ENCODE data around the gene SAPCD2.

The SAPCD2 gene

GRCh38 chr9:137014166-137014565 is 56.2 kb downstream of the SAPCD2 start:
- no peak for DNase-seq

DNA sequence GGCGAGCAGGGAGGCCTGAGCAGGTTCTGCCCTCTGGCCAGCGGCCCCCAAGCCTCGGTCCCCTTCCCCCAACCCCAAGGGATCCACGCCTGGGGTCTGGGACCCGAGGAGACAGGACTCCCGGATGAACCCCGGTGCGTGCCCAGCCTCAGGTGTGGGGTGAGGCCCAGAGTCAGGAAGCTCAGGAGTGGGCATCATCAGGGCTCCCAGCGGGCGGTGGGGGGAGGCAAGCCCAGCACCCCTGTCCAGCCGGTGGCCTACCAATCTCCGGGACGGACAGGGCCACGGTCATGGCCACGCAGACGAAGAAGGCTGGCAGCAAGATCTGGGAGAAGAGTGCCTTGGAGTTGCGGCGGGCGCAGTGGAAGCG is 56.8 kb downstream of the SAPCD2 start:
- DNase-seq, result no peak

- DNase-seq, result no peak
These were observed 57.4 kb downstream of the SAPCD2 start for GRCh38 chr9:137012694-137013570.

Measured in eye (tissue), 1 donor.